HEK293 (cell line): ENCODE measurements around the gene ARMC2.

Experiments used
- YY1 ChIP-seq: fragments of 450-650 bp; formaldehyde crosslinking; IDR thresholded peaks from 2 replicates; pipeline ENCODE4 v1.5.1; 2018; ENCODE audit warnings: missing biosample characterization, missing genetic modification characterization
- ZNF26 ChIP-seq: fragments of 450-650 bp; formaldehyde crosslinking; IDR thresholded peaks from 2 replicates; pipeline ENCODE4 v1.5.1; 2016; ENCODE audit warnings: missing biosample characterization, missing genetic modification characterization
- ZNF837 ChIP-seq: fragments of 450-650 bp; formaldehyde crosslinking; IDR thresholded peaks from 2 replicates; pipeline ENCODE4 v1.5.1; 2016; ENCODE audit warnings: missing biosample characterization, missing genetic modification characterization

GRCh38 chr6:109015176-109015575 is 167.0 kb downstream of the ARMC2 start:
- TF ChIP-seq ZNF26 (tag by site-specific recombination) (no peak), ZNF837 (tag by site-specific recombination) (no peak), YY1 (tag by site-specific recombination) (no peak)
